Frontal cortex (tissue), 4 donors: ENCODE results near the gene MYBPC2. TPM values are rescaled to one million over a fixed set of nuclear protein-coding genes. Genes with fewer than 3 reads are reported as not detected.
A peak's percentile ranks its signal among the peaks of the same experiment; 100 is the strongest.

ENCODE experiments used
- DNase-seq, 2 donors: peaks; one replicate each; pipeline ENCODE4 v3.0.0; 2012; ENCODE audit warnings: low spot score in 2 of 2
- FAIRE-seq: peaks from 2 replicates; lab custom pipeline; 2012; peaks lifted over from hg19 to GRCh38; lab: Jason Lieb, UNC
- total RNA-seq: library from RNA; depleted of rRNA; stranded (reverse); fragments of >200 nt; gene quantifications from one replicate; pipeline ENCODE4 v1.2.3, GENCODE V29; 2014
- donor health status: control.
- donor health status: control.
- donor health status: control.

Gene MYBPC2
- total RNA-seq, 1 donor from 2014 or later, result not detected

DNA sequence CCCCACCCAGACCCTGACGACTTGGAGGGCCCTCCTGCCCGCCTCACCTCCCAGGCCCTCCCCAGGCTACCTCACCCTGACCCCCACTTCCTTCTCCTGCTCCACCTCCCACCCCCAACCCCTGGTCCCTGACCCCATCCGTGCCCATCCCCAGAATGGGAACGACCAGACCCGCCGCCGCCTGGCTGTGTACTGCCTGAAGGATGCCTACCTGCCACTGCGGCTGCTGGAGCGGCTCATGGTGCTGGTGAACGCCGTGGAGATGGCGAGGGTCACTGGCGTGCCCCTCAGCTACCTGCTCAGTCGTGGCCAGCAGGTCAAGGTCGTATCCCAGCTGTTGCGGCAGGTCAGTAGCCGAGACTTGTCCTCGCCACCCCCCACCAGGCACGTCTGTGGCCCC is 25.9 kb upstream of the MYBPC2 start:
- DNase-seq, result no peak
- FAIRE-seq, result no peak

DNA sequence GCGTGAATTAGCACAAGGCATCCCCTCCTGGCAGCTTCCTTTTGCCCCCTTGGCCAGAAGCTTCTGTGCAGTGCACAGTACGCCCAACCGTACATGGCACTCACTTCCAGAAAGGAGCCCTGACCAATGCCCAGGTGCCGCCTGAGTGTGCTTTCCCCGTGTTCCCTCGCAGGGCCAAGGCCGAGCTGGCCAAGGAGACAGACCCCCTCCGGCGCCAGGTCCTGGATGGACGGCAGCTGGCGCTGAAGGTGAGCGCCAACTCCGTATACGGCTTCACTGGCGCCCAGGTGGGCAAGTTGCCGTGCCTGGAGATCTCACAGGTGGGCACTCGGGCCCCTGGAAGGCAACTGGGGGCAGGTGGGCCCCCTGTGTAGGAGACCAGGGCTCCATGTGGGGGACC is 23.3 kb upstream of the MYBPC2 start:
- FAIRE-seq (no peak), DNase-seq (no peak)

DNA sequence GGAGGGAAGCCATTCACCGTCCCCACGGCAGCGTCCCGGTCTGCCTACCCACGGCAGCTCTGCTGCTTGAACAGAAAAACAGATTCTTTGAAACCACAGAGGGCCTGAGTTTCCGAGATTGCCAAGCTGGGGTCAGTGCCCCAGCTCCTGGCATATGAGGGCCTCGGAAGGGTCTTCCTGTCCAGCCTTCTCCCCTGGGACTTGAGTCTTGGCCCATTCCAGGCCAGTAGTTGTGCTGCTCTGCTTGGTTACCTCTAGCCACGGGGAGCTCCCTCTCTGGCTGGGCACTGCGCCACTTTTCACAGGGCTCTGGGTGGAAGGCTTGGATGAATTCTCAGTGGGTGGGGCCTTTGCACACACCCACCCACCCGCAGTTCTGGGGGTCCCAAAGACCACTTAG is 22.6 kb upstream of the MYBPC2 start:
- DNase-seq (no peak), FAIRE-seq (no peak)

DNA sequence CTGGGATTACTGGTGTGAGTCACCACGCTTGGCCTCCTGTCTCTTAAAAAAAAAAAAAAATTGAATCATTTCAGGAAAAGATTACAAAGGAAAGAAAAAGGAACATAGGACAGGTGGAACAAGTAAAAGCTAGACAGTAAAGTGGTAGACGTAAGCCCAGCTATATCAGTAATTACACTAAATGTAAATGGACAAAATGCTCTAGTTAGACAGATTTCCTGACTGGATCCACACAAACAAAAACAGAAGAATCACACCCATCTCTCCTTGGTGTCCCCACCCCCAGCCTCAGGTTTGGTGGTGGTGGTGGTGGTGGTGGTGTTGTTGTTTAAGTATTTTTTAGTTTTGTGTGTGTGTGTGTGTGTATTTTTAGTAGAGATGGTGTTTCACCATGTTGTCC is 20.3 kb upstream of the MYBPC2 start:
- DNase-seq (no peak), FAIRE-seq (no peak)

DNA sequence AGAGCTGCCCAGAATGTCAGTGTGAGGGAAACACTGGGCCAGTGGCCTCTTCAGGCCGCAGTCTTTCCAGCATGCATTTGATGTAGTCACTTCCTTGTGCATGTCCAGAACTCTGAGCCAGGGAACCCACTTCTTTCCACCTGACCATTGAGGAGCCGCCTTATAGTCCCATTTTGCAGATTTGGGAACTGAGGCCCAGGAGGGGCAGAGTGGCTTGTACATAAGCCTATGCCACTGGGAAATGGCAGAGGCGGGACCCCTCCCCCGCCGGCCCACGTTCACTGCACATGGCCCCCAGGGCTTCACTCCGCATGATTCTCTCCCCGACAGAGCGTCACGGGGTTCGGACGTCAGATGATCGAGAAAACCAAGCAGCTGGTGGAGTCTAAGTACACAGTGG is 19.6 kb upstream of the MYBPC2 start:
- DNase-seq (no peak), FAIRE-seq (no peak)

DNA sequence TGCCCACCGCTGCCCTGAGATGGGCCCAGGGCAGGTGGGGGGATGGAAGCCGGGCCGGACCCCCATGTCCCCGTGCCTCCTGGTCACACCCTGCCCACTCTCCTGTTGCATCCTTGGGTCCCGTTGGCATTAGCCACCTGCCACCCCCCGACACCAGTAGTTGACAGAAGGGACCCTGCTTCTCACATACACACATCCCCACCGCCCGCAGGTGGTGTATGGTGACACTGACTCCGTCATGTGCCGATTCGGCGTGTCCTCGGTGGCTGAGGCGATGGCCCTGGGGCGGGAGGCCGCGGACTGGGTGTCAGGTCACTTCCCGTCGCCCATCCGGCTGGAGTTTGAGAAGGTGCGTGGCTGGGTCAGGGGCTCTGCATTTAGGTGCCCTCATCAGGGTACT is 19.2 kb upstream of the MYBPC2 start:
- no peak for DNase-seq
- no peak for FAIRE-seq

DNA sequence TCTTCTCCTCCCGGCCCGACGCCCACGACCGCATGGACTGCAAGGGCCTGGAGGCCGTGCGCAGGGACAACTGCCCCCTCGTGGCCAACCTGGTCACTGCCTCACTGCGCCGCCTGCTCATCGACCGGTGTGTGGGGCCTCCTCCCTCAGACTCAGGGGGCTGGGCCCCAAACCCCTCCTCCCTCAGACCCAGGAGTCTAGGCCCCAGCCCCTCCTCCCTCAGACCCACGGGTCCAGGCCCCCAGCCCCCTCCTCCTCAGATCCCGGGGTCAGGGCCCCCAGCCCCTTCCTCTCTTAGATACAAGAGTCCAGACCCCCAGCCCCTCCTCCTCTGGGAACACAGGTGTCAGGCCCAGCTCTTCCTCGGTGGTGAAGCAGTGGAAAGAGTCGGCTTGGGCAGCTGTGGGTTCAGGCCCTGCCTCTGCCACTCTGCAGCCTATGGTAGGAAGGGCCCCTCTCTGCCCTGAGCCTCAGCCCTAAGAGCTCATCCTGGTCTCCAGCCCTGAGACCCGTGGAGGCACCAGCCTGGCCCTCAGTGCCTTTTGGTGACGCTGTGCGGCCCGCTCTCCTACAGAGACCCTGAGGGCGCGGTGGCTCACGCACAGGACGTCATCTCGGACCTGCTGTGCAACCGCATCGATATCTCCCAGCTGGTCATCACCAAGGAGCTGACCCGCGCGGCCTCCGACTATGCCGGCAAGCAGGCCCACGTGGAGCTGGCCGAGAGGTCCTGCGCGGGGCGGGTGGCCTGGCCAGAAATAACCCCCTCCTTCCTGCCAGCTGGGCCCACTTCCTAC is 17.6 kb upstream of the MYBPC2 start:
- FAIRE-seq (no peak), DNase-seq (peak; percentile 81 to 91)

DNA sequence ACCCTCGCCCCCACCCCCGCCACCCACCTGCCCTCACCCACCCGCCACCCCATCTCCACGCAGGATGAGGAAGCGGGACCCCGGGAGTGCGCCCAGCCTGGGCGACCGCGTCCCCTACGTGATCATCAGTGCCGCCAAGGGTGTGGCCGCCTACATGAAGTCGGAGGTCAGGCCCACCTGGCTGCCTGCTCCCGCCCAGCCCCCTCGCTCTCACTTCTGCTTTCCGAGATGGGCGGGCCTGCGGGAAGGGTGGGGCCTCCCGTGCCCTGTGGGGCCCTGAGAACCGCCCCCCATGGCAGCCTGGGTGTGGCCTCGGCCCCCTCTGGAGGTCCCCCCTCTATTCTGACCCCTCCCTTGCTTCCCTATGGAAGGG is 17.0 kb upstream of the MYBPC2 start:
- DNase-seq (no peak), FAIRE-seq (no peak)

DNA sequence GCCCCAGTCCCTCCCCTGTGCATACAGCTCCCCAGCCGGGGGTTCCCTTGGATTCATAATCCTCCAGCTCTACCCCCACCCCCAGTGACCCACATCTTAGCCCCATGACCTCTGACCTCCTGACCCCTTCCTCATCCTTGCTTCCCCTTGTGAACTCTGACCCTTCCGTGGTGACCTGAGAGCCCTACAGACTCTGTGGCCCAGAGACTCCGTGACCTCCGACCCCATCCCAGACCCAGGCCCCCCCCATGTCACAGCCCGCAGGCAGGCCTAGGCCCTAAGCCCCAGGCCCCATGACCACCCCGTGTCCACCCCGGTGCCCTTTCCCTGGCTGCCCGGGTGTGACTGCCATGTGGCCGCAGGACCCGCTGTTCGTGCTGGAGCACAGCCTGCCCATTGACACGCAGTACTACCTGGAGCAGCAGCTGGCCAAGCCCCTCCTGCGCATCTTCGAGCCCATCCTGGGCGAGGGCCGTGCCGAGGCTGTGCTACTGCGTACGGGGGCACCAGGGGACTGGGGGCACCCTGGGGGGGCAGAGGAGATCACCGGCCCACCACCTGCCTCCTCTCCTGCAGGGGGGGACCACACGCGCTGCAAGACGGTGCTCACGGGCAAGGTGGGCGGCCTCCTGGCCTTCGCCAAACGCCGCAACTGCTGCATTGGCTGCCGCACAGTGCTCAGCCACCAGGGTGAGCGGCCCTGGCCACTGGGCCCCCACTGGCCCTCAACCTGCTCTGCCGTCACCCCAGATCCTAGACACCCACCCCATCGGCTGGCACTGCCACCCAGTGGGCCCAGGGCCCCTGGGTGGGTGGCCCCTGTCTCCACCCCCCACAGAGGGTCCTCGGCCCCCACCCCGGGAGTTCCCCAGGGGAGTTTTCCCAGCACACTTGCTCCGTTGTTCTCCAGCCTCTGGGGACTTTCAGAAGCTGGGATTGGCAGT is 16.4 kb upstream of the MYBPC2 start:
- DNase-seq (no peak), FAIRE-seq (no peak)

DNA sequence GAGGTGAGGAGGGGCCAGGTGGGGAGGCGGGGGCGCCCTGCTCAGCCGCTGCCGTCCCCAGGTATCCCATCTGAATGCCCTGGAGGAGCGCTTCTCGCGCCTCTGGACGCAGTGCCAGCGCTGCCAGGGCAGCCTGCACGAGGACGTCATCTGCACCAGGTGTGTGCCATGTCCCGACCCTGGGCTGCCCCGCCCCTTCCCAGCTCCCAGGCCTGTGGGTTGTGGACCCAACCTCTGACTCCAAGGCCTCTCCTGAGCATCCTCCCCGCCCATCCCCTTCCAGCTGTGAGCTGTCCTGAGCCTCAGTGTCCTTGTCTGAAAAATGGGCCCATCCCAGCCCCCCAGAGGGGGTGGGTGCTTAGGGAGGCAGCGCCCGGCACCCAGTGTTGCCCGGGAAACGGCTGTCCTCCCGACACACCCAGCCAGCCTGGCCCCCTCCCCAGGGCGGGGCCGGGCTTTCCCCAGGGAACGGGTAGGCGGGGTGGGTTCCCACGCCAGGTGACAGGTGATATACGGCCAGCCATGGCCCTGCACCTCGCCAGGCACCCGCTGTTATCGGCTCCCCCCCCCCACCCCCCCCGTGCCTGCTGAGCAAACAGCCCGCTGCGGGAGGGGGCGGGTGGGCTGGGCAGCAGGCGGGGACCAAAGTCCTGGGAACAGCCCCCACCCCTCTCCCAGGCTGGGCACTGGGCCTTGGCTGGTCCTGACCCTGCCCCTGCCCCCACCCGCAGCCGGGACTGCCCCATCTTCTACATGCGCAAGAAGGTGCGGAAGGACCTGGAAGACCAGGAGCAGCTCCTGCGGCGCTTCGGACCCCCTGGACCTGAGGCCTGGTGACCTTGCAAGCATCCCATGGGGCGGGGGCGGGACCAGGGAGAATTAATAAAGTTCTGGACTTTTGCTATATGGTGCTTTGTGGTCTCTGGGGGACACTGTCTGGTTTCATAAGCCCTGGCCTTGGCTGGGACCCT is 15.3 kb upstream of the MYBPC2 start:
- DNase-seq (no peak), FAIRE-seq (no peak)

DNA sequence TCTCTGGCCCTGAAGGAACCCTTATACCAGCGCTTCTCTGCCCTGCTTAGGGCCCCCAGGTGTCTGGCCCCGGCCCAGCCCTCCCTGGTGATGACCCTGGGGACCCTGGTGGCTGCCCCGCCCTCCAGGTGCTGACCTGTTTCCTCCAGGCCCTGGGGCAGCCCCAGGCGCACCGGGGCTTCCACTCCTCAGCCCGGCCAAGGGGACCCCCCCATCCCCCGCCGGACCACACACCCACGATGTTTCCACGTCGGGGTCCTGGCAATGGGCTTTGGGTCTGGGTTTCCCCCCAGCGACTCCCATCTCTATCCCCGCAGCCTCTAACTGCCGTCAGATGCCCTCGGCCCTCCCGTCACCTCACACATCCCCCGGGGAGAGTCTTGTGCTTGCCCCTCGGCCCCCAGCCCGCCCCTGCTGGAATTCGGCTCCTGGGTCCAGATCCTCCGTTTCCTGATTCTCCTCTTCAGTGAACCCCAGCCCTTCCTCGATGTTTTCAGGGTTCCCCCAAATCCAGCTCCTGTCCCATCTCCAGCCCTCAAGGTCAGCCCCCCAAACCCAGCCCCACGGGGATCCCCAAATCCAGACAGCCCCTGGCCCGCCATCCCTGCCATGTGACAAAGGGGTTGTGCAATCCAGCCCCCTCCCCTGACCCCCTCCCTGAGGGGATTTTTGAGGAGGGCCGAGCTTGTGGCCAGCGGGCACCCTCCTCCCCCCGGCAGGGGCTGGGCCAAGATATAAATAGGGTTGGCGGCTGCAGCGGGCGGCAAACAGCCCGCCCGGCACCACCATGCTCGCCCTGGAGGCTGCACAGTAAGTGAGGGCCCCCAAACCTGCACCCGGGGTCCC is 14.3 kb upstream of the MYBPC2 start, which contains the start of gene SPIB:
Gene SPIB, plus strand, starts transcription at position 763 of the 846 bp plus-strand sequence. Its CDS starts 25 bp downstream, at position 788.
- DNase-seq, result no peak

DNA sequence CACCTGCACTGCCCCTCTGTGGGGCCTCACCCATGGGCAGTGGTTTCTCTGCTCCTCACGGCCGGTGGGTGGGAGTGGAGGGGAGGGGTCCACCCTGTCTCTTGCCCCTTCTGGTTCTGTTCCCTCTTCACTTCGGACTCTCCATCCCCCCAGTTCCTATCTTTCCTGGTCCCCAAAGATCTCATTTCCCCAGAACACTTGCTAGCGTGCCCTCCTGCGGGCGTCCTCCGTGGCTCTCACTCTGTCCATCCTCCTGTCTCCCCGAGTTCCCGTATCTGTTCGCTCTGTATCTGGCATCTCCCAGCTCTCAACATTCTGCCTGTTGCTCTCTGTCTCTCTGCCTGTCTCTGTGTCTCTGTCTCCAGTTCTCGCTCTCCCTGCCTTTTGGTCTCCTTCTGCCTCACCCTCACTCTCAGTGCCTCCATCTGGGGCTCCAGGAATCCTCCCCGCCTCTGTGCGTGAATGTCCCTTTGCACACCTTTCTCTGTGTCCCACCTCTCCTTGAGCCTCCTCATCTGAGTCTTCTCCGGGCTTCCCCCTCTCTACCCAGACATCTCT is 13.6 kb upstream of the MYBPC2 start:
- FAIRE-seq (no peak), DNase-seq (no peak)

More for the DNA sequence above, 14.3 kb upstream of the MYBPC2 start, which contains the start of gene SPIB:
- no peak for FAIRE-seq

DNA sequence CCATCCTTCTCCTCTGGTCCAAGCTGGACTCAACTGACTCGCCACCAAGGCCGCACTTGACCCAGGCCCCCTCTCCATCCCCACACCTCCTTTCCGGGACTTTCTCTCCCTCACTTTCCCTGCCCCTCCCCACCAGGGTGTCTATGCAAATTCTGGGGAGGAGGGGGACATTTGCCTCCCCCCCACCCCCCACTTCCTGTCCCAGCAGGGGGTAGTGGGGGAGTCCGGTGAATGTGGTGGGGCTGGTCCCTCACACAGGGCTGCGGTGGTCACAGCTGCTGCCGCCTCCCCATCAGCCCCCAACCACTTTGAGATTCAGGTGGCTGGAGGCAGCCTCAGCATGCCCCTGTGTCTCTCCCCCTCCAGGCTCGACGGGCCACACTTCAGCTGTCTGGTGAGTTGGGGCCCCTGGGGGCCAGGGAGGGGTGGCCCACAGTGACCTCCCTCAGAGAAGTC is 13.1 kb upstream of the MYBPC2 start:
- FAIRE-seq, result no peak
- DNase-seq, result no peak

DNA sequence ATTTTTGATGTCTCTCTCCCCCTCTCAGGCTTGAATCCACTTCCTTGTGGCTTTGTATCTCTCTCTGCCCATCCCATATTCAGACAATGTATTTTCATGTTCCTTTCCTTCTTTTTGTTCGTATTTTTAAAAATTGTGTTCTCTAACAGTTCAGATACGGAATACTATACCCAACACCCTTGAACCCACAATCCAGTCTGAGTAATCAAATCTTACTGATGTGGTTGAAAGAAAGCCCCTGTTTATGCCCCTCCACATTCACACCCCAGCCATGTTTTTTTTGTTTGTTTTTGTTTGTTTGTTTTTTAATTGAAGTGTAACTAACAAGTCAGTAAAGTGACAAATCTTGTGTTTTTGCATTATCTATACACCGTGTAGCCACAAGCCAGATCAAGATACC is 12.6 kb upstream of the MYBPC2 start:
- no peak for DNase-seq
- FAIRE-seq, result no peak

DNA sequence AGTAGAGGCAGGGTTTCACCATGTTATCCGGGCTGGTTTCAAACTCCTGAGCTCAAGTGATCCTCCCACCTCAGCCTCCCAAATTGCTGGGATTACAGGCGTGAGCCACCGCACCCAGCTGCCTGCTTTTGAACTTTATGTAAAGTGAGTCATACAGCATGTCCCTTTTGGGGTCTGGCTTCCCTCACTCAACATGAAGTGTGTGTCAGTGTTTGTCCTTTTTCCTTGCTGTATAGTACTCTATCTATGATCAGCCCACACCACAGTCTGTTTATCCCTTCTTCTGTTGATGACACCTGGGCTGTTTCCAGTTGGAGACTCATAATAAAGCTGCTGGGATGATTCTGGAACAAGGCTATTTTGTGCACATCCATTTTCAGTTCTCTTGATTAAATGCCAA is 11.9 kb upstream of the MYBPC2 start:
- FAIRE-seq, result no peak
- DNase-seq, result no peak

DNA sequence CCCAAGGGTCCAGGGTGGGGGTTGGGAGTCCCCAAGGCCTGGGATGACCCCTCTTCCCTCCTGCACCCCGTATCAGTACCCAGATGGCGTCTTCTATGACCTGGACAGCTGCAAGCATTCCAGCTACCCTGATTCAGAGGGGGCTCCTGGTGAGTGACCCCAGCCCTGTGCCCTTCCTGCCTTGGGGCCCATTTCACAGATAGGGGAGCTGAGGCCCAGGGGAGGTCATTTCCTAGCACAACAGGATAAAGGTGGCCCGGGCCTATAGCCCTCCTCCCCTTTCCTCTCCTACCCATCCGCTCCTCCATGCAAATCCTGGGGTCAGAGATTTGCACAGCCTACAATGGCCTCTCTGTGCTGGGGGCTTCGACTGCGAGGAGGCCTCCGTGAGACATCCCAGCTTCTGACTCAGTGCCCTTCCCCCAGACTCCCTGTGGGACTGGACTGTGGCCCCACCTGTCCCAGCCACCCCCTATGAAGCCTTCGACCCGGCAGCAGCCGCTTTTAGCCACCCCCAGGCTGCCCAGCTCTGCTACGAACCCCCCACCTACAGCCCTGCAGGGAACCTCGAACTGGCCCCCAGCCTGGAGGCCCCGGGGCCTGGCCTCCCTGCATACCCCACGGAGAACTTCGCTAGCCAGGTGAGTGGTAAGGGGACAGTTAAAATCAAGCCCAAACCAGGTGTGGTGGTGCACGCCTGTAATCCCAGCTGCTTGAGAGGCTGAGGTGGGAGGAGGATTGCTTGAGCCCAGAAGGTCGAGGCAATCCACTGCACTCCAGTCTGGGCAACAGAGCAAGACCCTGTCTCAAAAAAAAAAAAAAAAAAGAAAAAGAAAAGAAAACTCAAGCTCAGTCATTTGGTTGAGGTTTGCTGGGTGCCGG is 10.1 kb upstream of the MYBPC2 start:
- DNase-seq, result no peak
- no peak for FAIRE-seq

DNA sequence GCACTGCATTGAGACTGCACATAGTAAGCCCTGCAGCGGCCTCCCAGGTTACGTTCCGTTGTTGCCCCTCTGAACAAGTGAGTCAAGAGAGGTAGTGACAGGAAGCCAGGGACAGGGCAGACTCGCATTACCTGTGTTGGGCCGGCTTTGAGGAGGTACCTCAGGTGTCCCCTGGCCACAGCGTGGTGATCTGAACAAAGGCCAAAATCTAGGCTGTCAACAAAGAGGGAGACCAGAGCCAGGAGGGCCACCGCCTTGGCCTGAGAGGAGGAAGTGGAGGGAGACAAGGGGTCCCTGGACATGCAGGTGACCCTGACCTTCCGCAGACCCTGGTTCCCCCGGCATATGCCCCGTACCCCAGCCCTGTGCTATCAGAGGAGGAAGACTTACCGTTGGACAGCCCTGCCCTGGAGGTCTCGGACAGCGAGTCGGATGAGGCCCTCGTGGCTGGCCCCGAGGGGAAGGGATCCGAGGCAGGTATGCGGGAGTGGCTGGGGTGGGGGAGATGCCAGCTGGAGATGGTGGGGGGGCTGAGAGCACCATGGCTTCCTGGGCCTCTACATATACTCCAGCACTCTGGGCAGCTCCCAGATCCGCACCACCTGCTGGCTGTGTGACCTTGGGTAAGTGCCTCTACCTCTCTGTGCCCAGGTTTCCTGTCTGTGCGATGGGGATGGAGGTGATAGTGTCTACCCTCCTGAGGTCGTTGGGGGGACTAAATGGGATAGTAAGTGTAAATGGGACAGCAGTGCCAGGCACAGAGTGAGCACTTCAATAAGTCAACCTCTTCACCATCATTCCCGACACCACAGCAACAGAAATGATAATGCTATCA is 9.2 kb upstream of the MYBPC2 start:
- DNase-seq, result no peak
- FAIRE-seq, result no peak
